GM18520 (cell line): Measurements from ENCODE around the gene YPEL3.

Experiments used
- ATAC-seq: cut with Tn5 transposase; IDR thresholded peaks from one replicate; pipeline ENCODE4 v1.9.1; 2021; ENCODE audit not compliant: unreplicated experiment

The YPEL3 gene

DNA sequence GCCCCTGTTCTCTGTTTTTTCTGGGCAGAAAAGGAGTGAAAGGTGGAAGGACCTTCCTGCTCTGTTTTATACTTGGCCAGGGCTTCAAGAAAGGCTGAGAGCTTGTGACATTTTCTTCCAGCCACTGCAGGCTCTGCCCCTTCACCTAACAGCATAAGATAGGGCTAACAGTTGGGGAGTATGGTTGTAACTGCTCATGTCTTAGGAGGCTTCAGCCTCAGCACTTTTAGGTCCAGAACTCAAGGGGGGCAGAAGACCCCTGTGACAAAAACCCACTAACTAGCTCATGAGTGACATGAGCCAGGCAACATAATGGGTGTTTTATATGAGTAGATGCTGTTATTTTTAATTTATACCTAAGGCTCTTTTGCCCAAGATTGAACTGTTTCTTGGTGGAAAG lies 25.5 kb downstream of the YPEL3 start:
- no peak for ATAC-seq

DNA sequence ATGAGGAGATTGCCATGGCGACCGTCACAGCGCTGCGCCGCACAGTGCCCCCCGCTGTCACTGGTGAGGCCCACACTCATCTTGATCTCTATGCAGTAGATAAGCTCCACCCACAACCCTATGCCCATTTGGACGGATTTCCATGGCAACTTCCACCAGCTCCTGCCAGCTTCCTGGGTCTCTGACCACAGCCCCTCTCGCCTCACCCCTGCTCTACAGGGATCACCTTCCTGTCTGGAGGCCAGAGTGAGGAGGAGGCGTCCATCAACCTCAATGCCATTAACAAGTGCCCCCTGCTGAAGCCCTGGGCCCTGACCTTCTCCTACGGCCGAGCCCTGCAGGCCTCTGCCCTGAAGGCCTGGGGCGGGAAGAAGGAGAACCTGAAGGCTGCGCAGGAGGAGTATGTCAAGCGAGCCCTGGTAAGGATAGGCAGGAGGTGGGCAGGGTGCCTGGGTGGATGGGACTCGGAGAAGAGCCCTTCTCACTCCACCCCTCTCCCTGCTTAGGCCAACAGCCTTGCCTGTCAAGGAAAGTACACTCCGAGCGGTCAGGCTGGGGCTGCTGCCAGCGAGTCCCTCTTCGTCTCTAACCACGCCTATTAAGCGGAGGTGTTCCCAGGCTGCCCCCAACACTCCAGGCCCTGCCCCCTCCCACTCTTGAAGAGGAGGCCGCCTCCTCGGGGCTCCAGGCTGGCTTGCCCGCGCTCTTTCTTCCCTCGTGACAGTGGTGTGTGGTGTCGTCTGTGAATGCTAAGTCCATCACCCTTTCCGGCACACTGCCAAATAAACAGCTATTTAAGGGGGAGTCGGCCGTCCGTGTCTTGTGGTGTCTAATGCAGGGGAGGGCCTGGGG lies 26.2 kb downstream of the YPEL3 start:
- no peak for ATAC-seq

GRCh38 chr16:30068750-30069610 lies 27.0 kb downstream of the YPEL3 start:
- ATAC-seq, result no peak

DNA sequence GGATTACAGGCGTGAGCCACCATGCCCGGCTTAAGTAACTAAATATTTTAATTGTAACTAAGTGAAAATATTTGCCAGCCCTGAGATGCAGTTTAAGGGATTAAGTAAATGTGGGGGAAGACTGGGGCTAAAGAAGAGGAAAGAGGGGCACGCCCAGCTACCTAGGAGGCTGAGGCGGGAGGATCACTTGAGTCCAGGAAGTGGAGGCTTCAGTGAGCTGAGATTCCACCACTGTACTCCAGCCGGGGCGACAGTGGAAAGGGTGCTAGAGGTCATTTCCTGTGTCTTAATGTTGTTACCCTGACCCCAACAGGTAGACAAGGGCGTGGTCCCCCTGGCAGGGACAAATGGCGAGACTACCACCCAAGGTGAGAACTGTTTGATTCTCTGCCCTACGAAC lies 27.7 kb downstream of the YPEL3 start:
- ATAC-seq, result no peak

DNA sequence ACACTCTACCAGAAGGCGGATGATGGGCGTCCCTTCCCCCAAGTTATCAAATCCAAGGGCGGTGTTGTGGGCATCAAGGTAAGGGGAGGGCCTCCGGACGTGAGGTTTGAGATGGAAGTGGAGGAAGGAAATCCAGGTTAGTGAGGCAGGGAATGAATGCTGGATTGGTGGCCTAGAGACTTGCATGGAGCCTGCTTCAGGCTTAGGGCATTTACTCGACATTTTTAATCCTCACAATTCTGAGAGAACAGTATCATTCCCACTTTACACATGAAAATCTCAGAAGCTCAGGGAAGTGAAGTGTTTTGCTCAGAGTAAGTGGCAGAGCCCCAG lies 28.5 kb downstream of the YPEL3 start:
- ATAC-seq, result no peak

- no peak for ATAC-seq
Measured at GRCh38 chr16:30066761-30067583, 29.0 kb downstream of the YPEL3 start.

DNA sequence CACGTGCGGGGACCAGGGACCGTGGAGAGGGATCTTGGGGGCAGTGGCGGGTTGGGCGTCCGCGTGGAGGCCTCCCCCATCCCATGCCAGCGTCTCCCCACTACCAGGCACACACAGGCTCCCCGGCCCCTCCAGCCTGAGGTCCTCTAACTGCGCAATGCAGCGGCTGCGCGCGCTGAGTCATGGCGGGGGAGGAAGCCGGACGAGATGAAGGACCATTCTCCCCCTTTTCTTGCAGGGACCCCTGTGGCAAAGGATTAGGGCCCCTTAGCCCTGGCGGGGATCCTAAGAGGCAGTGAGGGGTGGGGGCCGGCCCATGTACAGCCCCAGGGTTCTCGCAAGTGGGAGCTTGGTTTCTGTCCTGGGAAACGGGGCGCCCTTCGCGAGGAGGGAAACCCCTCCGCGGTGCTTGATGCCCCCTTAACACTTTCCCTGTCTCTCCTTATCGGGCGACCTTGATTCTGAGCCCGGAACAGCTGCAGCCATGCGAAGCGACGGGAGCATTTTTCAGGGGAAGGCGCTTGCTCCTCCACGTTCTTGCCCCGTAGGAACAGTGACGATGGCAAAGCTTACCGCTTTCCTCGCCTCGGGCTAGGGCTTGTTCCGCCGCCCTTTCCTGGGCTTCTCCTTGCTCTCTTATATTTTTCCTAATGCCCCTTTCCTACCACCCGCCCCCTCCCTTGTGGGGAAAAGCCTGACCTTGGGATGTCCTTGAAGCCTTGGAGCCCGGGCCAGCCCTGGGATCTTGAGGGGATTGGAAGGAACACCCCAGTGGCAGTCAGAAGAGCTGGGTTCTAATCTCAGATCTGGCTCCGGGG lies 29.9 kb downstream of the YPEL3 start:
- no peak for ATAC-seq

GRCh38 chr16:30065102-30065942 lies 30.7 kb downstream of the YPEL3 start, which contains the start of gene ALDOA:
ALDOA (plus strand) TSS chr16:30065760; CDS start chr16:30066898, 1,138 bp downstream.
- ATAC-seq, result peak; percentile 75

DNA sequence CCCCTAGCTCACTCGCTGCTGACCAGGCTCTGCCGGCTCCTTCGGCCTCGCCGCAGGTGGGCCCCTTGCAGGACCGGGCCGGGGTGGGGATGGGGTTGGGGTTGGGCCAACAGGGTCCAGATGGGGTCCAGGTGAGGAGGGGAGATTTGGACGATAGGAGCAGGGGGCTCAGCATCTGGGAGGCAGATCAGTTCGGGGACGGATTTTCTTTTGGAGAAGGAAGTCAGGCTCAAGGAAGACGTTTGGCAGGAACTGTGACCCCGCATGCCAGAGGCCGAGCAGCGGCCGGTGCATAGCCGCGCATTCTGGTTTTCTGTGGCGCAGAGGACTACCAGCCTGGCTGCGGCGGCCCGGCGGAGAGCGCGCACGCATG lies 31.3 kb downstream of the YPEL3 start:
- ATAC-seq, result no peak

GRCh38 chr16:30063893-30064728 lies 31.9 kb downstream of the YPEL3 start:
- no peak for ATAC-seq

DNA sequence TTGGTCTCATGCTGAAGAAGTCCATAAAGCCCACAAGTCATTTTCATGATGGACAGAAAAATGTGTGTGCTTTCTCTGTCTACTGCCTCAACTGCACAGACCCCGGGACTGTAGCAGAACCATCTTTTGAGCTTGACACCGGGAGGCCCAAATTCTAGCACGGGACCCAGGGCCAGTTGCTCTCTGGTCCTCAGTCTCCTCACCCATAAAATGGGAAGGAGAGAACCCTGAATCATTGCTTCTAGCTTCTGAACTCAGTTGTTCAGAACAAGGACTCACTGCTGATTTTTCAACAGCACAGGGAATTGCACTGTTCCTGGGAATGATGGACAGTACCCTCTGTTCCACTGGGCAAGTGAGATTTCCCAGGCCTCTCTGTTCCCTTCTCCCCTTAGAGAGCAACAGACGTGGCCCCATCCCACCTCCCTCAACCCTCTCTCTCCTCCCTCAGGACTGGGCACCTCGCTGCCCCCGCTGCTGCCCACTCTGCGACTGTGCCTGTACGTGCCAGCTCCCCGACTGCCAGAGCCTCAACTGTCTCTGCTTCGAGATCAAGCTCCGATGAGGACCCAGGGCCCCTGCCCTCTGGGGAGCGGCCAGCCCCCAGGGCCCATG lies 32.6 kb downstream of the YPEL3 start:
- no peak for ATAC-seq

- no peak for ATAC-seq
Measured at GRCh38 chr16:30060836-30061554, 35.0 kb downstream of the YPEL3 start.

- no peak for ATAC-seq
Measured at GRCh38 chr16:30060346-30060745, 35.7 kb downstream of the YPEL3 start.

DNA sequence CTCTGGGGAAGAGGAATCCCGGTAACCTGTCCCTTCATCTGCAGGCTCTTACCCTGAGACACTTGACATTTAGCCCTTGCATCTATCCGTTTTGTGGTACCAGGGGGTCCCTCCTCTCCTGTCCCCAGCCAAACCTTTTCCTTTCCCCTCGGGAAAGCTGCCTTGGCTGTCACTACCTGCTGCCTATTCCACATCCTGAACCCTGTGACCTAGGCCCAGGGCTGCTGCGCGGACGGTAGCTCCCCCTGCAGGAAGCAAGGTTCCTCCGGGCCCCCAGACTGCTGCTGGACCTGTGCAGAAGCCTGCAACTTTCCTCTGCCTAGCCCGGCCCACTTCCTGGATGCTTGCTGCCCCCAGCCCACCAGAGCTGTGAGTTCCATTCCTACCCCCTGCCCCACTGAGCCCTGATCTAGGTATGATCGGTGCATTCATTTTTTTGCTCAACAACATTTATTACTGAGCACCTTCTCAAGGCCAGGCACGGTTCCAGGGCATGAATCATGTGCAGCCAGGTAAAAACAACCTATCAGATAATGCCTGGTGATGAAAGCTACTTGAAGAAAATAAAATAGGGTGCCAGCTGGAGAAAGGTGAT lies 41.0 kb downstream of the YPEL3 start:
- ATAC-seq, result no peak

- ATAC-seq, result no peak
Measured at GRCh38 chr16:30054451-30054850, 41.6 kb downstream of the YPEL3 start.

DNA sequence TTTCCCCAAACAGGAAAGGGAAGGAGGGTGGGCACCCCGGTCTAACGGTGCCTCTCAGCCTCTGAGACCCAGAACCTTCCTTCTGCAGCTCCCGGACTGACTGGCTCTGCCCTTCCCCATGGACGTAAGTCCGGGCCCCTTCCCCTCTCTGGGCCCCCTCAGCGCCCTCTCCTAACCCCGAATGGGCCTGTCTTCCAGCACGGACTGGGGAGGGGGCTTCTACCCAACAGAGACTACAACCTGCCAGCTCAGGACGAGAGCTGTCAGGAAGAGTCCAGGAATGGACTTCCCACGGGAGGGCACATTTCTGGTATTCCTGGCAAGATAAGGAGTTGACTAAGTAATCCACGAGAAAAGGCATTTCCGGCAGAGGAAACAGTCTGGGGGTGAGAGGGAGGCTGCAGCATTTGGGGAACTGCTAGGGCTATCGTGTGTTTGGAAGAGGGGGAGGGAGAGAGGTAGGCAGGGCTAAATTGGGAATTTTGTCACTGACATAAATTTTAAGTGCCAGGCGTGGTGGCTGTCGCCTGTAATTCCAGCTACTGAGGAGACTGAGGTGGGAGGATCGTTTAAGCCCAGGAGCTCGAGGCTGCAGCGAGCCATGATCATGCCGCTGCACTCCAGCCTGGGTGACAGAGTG lies 42.5 kb downstream of the YPEL3 start:
- ATAC-seq, result no peak
